Activated CD8-positive, alpha-beta T cell treated with anti-CD3 and anti-CD28 coated beads for 36 hours (primary cell): ENCODE measurements around the gene KIAA1755. TPM values are rescaled to one million over a fixed set of nuclear protein-coding genes. Genes with fewer than 3 reads are reported as not detected.

Experiments used
- ATAC-seq: fragments of 200-7000 bp; cut with Tn5 transposase; one replicate; pipeline ENCODE4 v1.10.0; 2021; ENCODE audit warnings: mild to moderate bottlenecking, moderate library complexity
- CTCF ChIA-PET: fragments of 350-600 bp; sonication (Branson Sonifier 250); formaldehyde crosslinking; loops from one replicate; lab custom pipeline; 2021; ENCODE audit warnings: antibody characterized with exemption; lab: Charles Lee
- POLR2A ChIA-PET: fragments of 350-600 bp; sonication (Branson Sonifier 250); formaldehyde crosslinking; loops from one replicate; lab custom pipeline; 2021; ENCODE audit warnings: antibody characterized with exemption; lab: Charles Lee
- DNase-seq: peaks from one replicate; pipeline ENCODE4 v3.0.0-alpha.2; 2020
- H3K27ac Mint-ChIP-seq: one replicate; pipeline ENCODE4 v1.8.0; 2021; ENCODE audit warnings: mild to moderate bottlenecking, mixed read lengths
- H3K27me3 Mint-ChIP-seq: one replicate; pipeline ENCODE4 v1.8.0; 2021; ENCODE audit warnings: mixed read lengths
- H3K36me3 Mint-ChIP-seq: one replicate; pipeline ENCODE4 v1.8.0; 2021; ENCODE audit warnings: low read depth, mixed read lengths
- H3K4me1 Mint-ChIP-seq: one replicate; pipeline ENCODE4 v1.8.0; 2021; ENCODE audit warnings: low read depth, mixed read lengths
- H3K4me3 Mint-ChIP-seq: one replicate; pipeline ENCODE4 v1.8.0; 2021; ENCODE audit warnings: mild to moderate bottlenecking, moderate library complexity, mixed read lengths
- H3K9me3 Mint-ChIP-seq: one replicate; pipeline ENCODE4 v1.8.0; 2021; ENCODE audit warnings: mixed read lengths
- intact Hi-C: fragments of 100-400 bp; cut with micrococcal nuclease; formaldehyde crosslinking; loops from one replicate; pipeline ENCODE4 v1.10.0; 2022
- total RNA-seq, 2 experiments: library from RNA; stranded (reverse); gene quantifications; one replicate each; pipeline ENCODE4 v1.2.3, GENCODE V29; 2021
- TF ChIP-seq, protein P1 (sequence below): fragments of 200-600 bp; IDR thresholded peaks from one replicate; pipeline ENCODE4 v1.8.0; 2022; ENCODE audit warnings: antibody characterized with exemption, mild to moderate bottlenecking

The KIAA1755 gene
- total RNA-seq, 2 experiments from 2014 or later: not detected

DNA sequence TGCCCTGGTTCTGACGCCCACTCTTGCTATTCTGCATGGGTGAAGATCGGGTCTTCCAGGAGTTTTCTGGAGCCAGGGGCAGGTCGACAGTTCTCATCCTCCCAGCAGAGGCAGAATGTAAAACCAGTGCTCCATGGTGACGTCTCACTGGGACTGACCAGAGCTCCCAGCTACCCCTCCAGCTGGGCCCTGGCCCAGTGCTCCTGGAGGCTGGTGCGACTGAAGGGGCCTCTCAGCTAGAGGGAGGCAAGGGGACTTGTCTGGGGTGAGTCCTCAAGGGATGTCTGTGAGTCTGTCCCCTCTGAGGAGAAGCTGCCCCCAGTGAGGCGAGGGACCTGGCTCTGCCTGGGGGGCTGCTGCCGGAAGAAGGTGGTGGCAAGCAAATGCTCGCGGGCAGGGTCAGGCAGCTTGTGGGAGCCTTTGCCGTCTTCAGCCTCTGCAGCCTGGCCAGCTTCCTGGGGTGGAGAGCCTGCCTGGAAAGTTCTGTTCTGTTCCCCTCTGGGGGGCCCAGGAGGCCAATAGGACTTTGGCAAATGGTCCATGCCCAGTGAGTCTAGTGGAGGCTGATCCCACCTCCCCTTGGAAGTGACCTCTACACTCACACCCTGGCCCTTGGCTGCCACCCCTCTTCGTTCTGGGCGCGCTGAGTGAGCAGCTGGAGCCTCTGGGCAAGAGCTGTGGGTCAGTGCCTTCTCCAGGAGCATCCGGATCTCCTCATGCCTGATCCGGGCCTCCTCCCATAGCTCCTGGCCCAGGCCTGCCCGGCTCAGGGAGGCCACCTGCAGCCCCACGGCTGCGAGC is 47.5 kb downstream of the KIAA1755 start:
- TF ChIP-seq, protein P1, sequence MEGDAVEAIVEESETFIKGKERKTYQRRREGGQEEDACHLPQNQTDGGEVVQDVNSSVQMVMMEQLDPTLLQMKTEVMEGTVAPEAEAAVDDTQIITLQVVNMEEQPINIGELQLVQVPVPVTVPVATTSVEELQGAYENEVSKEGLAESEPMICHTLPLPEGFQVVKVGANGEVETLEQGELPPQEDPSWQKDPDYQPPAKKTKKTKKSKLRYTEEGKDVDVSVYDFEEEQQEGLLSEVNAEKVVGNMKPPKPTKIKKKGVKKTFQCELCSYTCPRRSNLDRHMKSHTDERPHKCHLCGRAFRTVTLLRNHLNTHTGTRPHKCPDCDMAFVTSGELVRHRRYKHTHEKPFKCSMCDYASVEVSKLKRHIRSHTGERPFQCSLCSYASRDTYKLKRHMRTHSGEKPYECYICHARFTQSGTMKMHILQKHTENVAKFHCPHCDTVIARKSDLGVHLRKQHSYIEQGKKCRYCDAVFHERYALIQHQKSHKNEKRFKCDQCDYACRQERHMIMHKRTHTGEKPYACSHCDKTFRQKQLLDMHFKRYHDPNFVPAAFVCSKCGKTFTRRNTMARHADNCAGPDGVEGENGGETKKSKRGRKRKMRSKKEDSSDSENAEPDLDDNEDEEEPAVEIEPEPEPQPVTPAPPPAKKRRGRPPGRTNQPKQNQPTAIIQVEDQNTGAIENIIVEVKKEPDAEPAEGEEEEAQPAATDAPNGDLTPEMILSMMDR: no peak
- intact Hi-C loops: no loop called here
- ATAC-seq (no peak), DNase-seq (no peak)
- H3K4me1 Mint-ChIP-seq: no peaks in the 10 kb centered on the region
- H3K4me3 Mint-ChIP-seq: no peak overlapping the region
- H3K27ac Mint-ChIP-seq: no peak overlapping the region
- ChIA-PET CTCF (interaction anchor here (4.1 kb wide), 1 partner anchor 8 kb away, joined by 23 read pairs; no protein-coding TSS in a partner anchor), POLR2A (interaction anchor here (1.1 kb wide), 1 partner anchor 12 kb away, joined by 4 read pairs; no protein-coding TSS in a partner anchor)
- H3K9me3 Mint-ChIP-seq: no peaks in the 10 kb centered on the region
- no peaks in the 10 kb centered on the region for H3K36me3 Mint-ChIP-seq
- H3K27me3 Mint-ChIP-seq: no peaks in the 10 kb centered on the region

DNA sequence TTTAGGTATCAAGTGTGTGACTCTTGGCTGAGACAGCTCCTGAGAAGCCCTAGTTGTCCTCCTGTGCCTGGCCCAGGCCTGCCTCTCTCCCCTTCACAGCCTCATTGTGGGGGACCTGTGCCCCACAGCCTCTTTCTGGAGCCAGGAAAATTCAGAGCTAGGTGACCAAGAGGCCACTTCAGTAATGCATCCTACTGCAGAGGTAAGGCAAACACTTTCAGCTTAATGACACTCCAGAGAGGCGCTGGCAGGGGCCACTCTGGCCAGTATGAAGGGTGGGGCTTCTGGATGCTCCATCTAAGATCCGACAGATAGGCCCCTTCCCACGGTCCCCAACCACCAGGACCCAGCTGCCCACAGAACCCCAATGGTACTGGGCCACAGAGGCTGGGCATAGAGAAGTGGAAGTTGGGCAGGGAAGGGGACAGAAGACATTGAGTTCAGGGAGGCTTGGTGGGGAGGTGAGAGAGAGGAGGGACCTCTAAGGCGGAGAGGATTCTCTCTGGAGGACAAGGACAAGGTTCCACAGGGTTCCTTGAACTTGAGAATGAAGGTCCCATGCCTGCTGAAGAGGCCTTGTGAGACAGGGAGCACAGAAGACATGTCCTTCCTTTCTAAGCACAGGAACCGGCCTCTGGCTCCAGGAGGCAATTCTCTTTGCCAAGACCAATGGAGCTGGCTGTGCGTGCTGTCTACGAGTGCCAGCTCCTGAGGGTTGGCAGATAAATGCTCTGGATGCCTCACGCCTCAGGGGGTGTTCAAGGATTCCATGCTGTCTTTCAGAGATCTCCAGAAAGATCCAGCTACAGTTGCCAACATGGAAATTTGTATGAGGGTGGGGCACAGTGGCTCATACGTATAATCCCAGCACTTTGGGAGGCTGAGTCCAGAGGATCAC is 49.1 kb downstream of the KIAA1755 start:
- H3K4me1 Mint-ChIP-seq: no peaks in the 10 kb centered on the region
- POLR2A ChIA-PET: no interaction called here
- no peak for ATAC-seq
- H3K36me3 Mint-ChIP-seq: no peaks in the 10 kb centered on the region
- no peaks in the 10 kb centered on the region for H3K9me3 Mint-ChIP-seq
- DNase-seq: no peak
- intact Hi-C loops: no loop called here
- no peak overlapping the region for H3K4me3 Mint-ChIP-seq
- CTCF ChIA-PET: interaction anchor here (4.1 kb wide), 1 partner anchor 10 kb away, joined by 23 read pairs; no protein-coding TSS in a partner anchor
- H3K27ac Mint-ChIP-seq: no peak overlapping the region
- H3K27me3 Mint-ChIP-seq: peaks cover 3% of the 10 kb centered on the region
- TF ChIP-seq, protein P1: no peak

DNA sequence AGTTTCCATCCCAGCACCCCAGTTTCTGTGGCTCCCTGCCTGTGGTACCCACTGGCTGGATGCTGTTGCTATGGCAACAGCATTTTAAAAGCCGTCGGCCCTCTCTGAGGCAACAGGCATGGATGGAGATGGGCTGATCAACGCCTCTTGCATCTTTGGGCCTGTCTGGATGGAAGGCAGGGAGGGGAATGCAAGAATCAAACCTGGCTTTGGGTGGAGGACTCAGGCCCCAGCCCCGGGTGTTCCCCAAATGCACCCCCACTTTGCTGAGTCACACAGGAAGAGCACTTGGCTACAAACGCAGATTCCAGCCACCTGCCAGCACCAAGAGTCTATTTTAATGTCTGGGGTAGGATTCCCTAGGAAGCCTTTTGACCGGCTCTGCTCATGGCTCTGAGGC is 49.8 kb downstream of the KIAA1755 start:
- intact Hi-C loops: no loop called here
- ATAC-seq (no peak), DNase-seq (no peak)
- H3K9me3 Mint-ChIP-seq: no peaks in the 10 kb centered on the region
- CTCF ChIA-PET: interaction anchor here (4.1 kb wide), 1 partner anchor 10 kb away, joined by 23 read pairs; no protein-coding TSS in a partner anchor
- TF ChIP-seq, protein P1: no peak
- H3K27ac Mint-ChIP-seq: no peak overlapping the region
- H3K4me3 Mint-ChIP-seq: no peak overlapping the region
- POLR2A ChIA-PET: no interaction called here
- no peaks in the 10 kb centered on the region for H3K4me1 Mint-ChIP-seq
- H3K36me3 Mint-ChIP-seq: no peaks in the 10 kb centered on the region
- H3K27me3 Mint-ChIP-seq: peaks cover 3% of the 10 kb centered on the region

DNA sequence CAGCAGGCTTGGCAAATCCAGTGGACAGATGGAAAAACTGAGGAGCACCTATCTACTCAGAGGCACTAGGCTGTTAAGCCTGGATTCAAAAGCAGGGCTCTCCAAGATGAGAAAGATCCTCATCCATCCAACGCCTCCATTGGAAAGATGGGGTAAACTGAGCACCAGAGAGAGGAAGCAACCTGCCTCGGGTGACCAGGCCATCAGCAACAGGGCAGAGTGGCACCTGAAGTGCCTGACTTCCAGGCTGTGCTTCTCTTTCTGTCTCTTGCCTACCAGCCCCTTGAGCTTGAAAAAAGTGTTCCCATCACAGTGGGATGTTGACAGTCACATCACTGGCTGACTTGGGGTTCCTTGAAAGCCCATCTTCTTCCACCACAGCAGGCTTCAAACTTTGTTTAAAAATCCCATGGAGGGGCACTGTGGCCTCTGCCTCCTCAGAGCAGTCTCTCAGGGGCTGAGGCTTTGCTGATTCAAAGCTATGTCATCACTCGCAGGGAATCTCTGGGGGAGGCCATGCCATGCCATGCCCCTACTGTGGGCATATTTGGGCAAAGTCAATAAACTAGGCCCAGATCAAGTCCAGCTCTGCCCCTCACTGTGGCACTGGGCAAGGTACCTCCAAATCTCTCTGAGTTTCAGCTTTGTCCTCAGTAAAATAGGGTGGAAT is 50.7 kb downstream of the KIAA1755 start:
- ATAC-seq (no peak), DNase-seq (no peak)
- intact Hi-C loops: no loop called here
- no peak overlapping the region for H3K27ac Mint-ChIP-seq
- H3K36me3 Mint-ChIP-seq: no peaks in the 10 kb centered on the region
- TF ChIP-seq, protein P1: no peak
- no peak overlapping the region for H3K4me3 Mint-ChIP-seq
- peaks cover 3% of the 10 kb centered on the region for H3K27me3 Mint-ChIP-seq
- ChIA-PET POLR2A (no interaction called here), CTCF (interaction anchor here (4.1 kb wide), 1 partner anchor 11 kb away, joined by 23 read pairs; no protein-coding TSS in a partner anchor)
- H3K4me1 Mint-ChIP-seq: no peaks in the 10 kb centered on the region
- no peaks in the 10 kb centered on the region for H3K9me3 Mint-ChIP-seq
